PFSK-1 (cell line): ENCODE data around the gene SYT11.

Experiments used
- FOXP2 ChIP-seq: optimal IDR thresholded peaks from 2 replicates; pipeline ENCODE3; 2011; ENCODE audit warnings: borderline replicate concordance, control low read depth, inconsistent platforms; ENCODE audit not compliant: insufficient read depth; ENCODE audit errors: extremely low read length, extremely low read depth
- POLR2AphosphoS5 ChIP-seq: IDR thresholded peaks from 2 replicates; pipeline ENCODE4 v1.6.1; 2012; ENCODE audit warnings: low read depth, mild to moderate bottlenecking, control low read depth, low read length, moderate library complexity
- REST ChIP-seq, 2 experiments: IDR thresholded peaks; 2 replicates each; pipeline versions ENCODE4 v1.6.1 to v1.8.0; 2011 to 2012; ENCODE audit warnings: low read depth in 2 of 2, low read length in 2 of 2, control low read depth in 1 of 2, inconsistent platforms in 1 of 2, mild to moderate bottlenecking in 1 of 2, moderate library complexity in 1 of 2; ENCODE audit not compliant: insufficient read depth in 1 of 2
- SIN3A ChIP-seq: IDR thresholded peaks from 2 replicates; pipeline ENCODE4 v1.6.1; 2012; ENCODE audit warnings: mild to moderate bottlenecking, low read length, moderate library complexity, borderline replicate concordance; ENCODE audit not compliant: insufficient read depth
- TAF1 ChIP-seq: IDR thresholded peaks from 2 replicates; pipeline ENCODE4 v1.6.1; 2012; ENCODE audit warnings: low read length, control low read depth, borderline replicate concordance; ENCODE audit not compliant: insufficient read depth

The SYT11 gene

GRCh38 chr1:155831279-155831976, 27.9 kb upstream of the SYT11 start:
- TF ChIP-seq SIN3A, result no peak
- no peak for TF ChIP-seq TAF1
- no peak for TF ChIP-seq FOXP2
- TF ChIP-seq POLR2AphosphoS5, result no peak
- TF ChIP-seq REST (IDR thresholded peaks at IDR 0.05; ENCODE audit: insufficient read depth in 1 of 2, low read depth in 2 of 2, low read length in 2 of 2), result no peak

- TF ChIP-seq FOXP2 (no peak), TAF1 (no peak), SIN3A (no peak), POLR2AphosphoS5 (no peak), REST (IDR thresholded peaks at IDR 0.05; ENCODE audit: insufficient read depth in 1 of 2, low read depth in 2 of 2, low read length in 2 of 2) (no peak)
Measured at GRCh38 chr1:155833665-155834295, 25.6 kb upstream of the SYT11 start.

GRCh38 chr1:155834296-155834926, 25.0 kb upstream of the SYT11 start:
- TF ChIP-seq SIN3A (no peak), TAF1 (no peak), REST (IDR thresholded peaks at IDR 0.05; ENCODE audit: insufficient read depth in 1 of 2, low read depth in 2 of 2, low read length in 2 of 2) (no peak), POLR2AphosphoS5 (no peak), FOXP2 (no peak)

GRCh38 chr1:155835548-155835947, 23.8 kb upstream of the SYT11 start:
- TF ChIP-seq SIN3A (no peak), REST (IDR thresholded peaks at IDR 0.05; ENCODE audit: insufficient read depth in 1 of 2, low read depth in 2 of 2, low read length in 2 of 2) (no peak), FOXP2 (no peak), POLR2AphosphoS5 (no peak), TAF1 (no peak)
